Measurements from ENCODE around the gene ACD. TPM values are rescaled to one million over a fixed set of nuclear protein-coding genes. Genes with fewer than 3 reads are reported as not detected.

ACD gene
- total RNA-seq, 1 experiment from 2014 or later, result 33.9 TPM

- DNase-seq (ENCODE audit: low read depth), result no peak
- in situ Hi-C loops (cut with HindIII; ENCODE audit: low pct_unique_long_range_greater_than_20kb, low sequenced_read_pairs), result no loop called here
Observed at GRCh38 chr16:67653789-67654402, 6.2 kb downstream of the ACD start.

- DNase-seq (ENCODE audit: low read depth), result no peak
- in situ Hi-C loops (cut with HindIII; ENCODE audit: low pct_unique_long_range_greater_than_20kb, low sequenced_read_pairs), result no loop called here
Observed at GRCh38 chr16:67653128-67653788, 6.8 kb downstream of the ACD start.

DNA sequence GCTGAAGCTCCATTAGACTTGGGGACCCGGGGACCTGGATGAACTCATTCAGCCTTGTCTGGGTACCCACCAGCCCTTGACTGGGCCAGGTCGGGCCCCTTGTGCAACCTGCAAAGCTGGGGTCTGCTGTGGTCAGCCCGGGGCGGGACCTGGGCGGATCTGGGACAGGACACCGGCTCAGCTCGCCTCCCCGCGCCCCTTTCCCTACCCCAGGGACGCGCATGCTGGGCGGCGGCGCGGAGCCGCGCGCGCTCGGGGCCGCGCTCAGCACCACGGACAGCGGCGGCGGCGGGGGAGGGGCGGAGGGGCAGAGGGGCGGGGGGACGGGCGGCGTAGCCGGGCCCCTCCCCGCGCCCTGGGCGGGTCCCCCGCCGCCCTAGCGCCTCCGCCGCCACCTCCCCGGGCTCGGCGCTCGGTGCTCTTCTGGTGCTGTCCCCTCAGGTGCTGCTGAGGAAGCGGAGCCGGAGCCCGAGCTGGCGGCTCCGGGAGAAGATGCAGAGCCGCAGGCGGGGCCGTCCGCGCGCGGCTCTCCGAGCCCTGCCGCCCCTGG lies 7.4 kb downstream of the ACD start:
- peak; percentile 59 for DNase-seq (ENCODE audit: low read depth)
- in situ Hi-C loops (cut with HindIII; ENCODE audit: low pct_unique_long_range_greater_than_20kb, low sequenced_read_pairs), result no loop called here

- in situ Hi-C loops (cut with HindIII; ENCODE audit: low pct_unique_long_range_greater_than_20kb, low sequenced_read_pairs), result no loop called here
- no peak for DNase-seq (ENCODE audit: low read depth)
Observed at GRCh38 chr16:67651847-67652246, 8.2 kb downstream of the ACD start.

GRCh38 chr16:67651039-67651438 lies 9.0 kb downstream of the ACD start:
- in situ Hi-C loops (cut with HindIII; ENCODE audit: low pct_unique_long_range_greater_than_20kb, low sequenced_read_pairs), result no loop called here
- DNase-seq (ENCODE audit: low read depth), result no peak

DNA sequence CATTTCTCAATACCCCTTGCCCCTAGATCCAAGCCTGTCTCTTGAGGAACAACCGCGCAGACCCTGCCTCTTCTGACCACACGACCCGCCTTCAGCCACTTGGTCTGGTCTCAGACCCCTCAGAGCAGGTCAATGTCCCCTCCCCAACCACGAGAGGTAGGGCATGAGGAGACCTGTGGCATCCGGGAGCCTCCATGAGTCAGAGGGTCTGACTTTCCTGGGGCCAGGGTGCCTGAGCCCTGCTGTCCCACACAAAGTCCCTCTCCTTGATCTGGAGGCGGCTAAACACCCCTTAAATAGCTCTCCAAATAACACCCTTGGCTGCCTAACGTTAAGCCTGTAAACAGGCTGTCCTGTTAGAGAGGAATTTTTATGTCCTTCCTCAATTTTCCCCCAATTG lies 10.0 kb downstream of the ACD start:
- in situ Hi-C loops (cut with HindIII; ENCODE audit: low pct_unique_long_range_greater_than_20kb, low sequenced_read_pairs), result no loop called here
- no peak for DNase-seq (ENCODE audit: low read depth)

- in situ Hi-C loops (cut with HindIII; ENCODE audit: low pct_unique_long_range_greater_than_20kb, low sequenced_read_pairs), result no loop called here
- no peak for DNase-seq (ENCODE audit: low read depth)
Observed at GRCh38 chr16:67649494-67649931, 10.5 kb downstream of the ACD start.

GRCh38 chr16:67648764-67649407 lies 11.2 kb downstream of the ACD start:
- in situ Hi-C loops (cut with HindIII; ENCODE audit: low pct_unique_long_range_greater_than_20kb, low sequenced_read_pairs), result no loop called here

DNA sequence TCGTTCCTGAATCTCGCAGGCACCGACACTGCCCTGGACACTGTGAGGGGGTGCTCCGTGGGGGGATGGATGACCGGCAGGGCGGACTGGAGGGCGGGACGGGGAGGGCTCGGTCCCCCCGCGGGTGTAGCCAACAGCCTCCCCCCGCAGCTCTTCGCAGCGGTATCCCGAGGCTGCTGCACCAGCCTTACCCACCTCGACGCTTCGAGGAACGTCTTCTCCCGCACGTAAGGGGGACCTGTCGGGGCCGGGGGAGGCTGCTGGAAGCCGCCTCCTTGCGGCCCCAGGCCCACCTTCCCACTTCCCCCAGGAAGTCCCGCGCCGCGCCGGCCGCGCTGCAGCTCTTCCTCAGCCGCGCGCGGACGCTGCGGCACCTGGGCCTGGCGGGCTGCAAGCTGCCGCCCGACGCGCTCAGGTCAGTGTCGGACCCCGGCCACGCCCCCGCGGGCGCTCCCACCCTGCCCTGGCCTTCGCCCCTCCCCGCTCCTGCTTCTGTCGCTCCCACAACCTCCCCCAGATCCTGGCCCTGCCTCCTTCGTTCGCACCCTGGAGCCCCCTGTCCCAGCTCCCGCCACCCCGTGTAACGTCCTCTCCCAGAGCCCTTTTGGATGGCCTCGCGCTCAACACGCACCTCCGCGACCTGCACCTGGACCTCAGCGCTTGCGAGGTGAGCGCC lies 11.8 kb downstream of the ACD start:
- no peak for DNase-seq (ENCODE audit: low read depth)
- in situ Hi-C loops (cut with HindIII; ENCODE audit: low pct_unique_long_range_greater_than_20kb, low sequenced_read_pairs), result no loop called here

More at GRCh38 chr16:67648764-67649407, 11.2 kb downstream of the ACD start:
- DNase-seq (ENCODE audit: low read depth), result no peak

DNA sequence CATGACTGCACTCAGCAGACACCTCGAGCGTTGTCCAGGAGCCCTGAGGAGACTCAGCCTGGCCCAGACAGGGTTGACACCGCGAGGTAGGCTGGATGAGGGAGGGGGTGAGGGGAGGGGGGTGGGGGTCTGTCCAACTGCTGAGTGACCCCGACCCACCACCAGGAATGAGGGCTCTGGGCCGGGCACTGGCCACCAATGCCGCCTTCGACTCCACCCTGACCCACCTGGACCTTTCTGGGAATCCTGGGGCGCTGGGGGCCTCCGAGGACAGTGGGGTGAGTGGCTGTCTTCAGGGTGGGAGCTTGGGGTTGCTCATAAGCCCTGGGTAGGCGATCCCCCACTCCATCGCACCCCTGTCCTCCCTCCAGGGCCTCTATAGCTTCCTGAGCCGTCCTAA lies 12.4 kb downstream of the ACD start:
- DNase-seq (ENCODE audit: low read depth), result no peak
- in situ Hi-C loops (cut with HindIII; ENCODE audit: low pct_unique_long_range_greater_than_20kb, low sequenced_read_pairs), result no loop called here

DNA sequence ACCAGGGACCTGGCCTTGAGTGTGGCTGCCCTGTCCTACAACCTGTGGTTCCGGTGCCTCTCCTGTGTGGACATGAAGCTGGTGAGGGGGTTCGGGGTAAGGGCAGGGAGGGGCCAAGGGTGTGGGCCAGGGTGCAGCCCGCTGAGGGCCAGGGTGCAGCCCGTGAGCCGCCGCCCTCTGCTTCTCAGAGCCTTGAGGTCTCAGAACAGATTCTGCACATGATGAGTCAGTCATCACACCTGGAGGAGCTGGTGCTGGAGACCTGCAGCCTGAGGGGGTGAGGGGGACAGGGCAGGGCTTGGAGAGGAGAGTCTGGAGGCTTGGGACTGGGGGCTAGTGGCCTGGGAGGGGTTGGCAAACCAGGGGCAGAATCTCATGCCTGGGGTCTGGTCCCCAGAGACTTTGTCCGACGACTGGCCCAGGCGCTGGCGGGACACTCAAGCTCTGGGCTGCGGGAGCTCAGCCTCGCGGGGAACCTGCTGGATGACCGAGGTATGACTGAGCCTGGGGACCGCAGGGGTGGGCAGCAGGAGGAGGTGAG lies 12.9 kb downstream of the ACD start:
- DNase-seq (ENCODE audit: low read depth), result no peak
- in situ Hi-C loops (cut with HindIII; ENCODE audit: low pct_unique_long_range_greater_than_20kb, low sequenced_read_pairs), result no loop called here

DNA sequence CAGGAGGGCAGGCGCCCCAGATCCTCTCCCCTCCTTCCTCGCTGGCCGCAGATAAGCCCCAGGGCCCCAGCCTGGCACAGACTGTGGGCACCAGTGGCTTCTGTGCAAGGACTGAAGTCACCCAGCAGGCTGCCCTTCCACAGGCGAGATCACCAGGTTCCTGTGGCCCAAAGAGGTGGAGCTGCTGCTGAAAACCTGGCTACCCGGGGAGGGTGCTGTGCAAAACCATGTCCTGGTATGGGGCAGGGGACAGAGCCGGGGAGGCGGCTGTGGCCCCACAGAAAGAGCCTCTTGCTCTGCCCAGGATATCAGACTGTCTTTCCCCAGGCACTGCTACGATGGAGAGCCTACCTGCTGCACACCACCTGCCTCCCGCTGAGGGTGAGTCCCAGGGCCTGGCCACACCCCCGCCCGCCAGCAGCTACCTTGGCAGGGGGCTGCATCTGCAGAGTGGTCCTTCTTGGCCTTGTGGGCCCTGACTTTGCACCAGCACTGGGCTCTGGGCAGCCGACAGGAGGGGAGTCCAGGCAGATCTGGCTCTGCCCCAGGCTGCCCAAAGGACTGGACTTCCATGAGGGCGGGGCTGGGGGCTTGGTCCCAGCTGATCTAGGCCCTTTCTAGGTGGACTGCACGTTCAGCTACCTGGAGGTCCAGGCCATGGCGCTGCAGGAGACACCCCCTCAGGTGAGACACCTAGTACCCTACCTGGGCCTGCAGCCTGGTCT lies 14.5 kb downstream of the ACD start:
- in situ Hi-C loops (cut with HindIII; ENCODE audit: low pct_unique_long_range_greater_than_20kb, low sequenced_read_pairs), result no loop called here
- no peak for DNase-seq (ENCODE audit: low read depth)

GRCh38 chr16:67644038-67644437 lies 16.0 kb downstream of the ACD start:
- no peak for DNase-seq (ENCODE audit: low read depth)
- in situ Hi-C loops (cut with HindIII; ENCODE audit: low pct_unique_long_range_greater_than_20kb, low sequenced_read_pairs), result no loop called here

- DNase-seq (ENCODE audit: low read depth), result no peak
- in situ Hi-C loops (cut with HindIII; ENCODE audit: low pct_unique_long_range_greater_than_20kb, low sequenced_read_pairs), result no loop called here
Observed at GRCh38 chr16:67641779-67642708, 18.0 kb downstream of the ACD start.

- no peak for DNase-seq (ENCODE audit: low read depth)
- in situ Hi-C loops (cut with HindIII; ENCODE audit: low pct_unique_long_range_greater_than_20kb, low sequenced_read_pairs), result no loop called here
Observed at GRCh38 chr16:67637625-67638024, 22.4 kb downstream of the ACD start.

GRCh38 chr16:67636713-67637112 lies 23.3 kb downstream of the ACD start:
- in situ Hi-C loops (cut with HindIII; ENCODE audit: low pct_unique_long_range_greater_than_20kb, low sequenced_read_pairs), result no loop called here
- DNase-seq (ENCODE audit: low read depth), result no peak

All from Caki2 (cell line).